HG02938 (cell line): ENCODE results near the gene CAMSAP3.

Source experiments
- ATAC-seq: cut with Tn5 transposase; IDR thresholded peaks from one replicate; pipeline ENCODE4 v1.9.1; 2021; ENCODE audit warnings: mild to moderate bottlenecking, moderate library complexity; ENCODE audit not compliant: unreplicated experiment

Gene CAMSAP3, protein sequence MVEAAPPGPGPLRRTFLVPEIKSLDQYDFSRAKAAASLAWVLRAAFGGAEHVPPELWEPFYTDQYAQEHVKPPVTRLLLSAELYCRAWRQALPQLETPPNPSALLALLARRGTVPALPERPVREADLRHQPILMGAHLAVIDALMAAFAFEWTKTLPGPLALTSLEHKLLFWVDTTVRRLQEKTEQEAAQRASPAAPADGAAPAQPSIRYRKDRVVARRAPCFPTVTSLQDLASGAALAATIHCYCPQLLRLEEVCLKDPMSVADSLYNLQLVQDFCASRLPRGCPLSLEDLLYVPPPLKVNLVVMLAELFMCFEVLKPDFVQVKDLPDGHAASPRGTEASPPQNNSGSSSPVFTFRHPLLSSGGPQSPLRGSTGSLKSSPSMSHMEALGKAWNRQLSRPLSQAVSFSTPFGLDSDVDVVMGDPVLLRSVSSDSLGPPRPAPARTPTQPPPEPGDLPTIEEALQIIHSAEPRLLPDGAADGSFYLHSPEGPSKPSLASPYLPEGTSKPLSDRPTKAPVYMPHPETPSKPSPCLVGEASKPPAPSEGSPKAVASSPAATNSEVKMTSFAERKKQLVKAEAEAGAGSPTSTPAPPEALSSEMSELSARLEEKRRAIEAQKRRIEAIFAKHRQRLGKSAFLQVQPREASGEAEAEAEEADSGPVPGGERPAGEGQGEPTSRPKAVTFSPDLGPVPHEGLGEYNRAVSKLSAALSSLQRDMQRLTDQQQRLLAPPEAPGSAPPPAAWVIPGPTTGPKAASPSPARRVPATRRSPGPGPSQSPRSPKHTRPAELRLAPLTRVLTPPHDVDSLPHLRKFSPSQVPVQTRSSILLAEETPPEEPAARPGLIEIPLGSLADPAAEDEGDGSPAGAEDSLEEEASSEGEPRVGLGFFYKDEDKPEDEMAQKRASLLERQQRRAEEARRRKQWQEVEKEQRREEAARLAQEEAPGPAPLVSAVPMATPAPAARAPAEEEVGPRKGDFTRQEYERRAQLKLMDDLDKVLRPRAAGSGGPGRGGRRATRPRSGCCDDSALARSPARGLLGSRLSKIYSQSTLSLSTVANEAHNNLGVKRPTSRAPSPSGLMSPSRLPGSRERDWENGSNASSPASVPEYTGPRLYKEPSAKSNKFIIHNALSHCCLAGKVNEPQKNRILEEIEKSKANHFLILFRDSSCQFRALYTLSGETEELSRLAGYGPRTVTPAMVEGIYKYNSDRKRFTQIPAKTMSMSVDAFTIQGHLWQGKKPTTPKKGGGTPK

DNA sequence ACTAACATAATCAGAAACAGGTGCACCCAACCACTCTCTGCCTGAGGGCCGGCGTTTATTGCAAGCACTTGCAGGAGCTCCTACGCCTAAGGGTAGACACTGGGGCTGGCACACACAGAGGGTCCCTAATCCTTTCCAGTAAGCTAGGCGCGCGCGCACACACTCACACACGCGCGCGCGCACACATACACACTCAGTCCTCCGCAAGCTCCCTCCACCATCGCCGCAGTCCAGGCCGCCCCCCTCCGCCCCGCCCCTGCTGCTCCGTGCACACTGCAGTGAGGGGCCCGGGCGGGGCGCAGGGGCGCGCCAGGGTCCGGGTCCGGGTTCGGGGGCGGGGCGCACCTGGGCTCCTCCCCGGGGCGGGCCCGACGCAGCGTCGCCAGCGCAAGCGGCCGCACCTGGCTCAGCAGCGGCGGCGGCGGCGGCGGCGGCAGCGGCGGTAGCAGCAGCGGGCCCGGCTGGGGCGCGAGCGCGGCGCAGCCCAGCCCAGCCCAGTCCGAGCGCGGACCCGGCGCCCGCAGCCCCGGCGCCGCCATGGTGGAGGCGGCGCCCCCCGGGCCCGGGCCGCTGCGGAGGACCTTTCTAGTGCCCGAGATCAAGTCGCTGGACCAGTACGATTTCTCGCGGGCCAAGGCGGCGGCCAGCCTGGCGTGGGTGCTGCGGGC, at the start of gene CAMSAP3:
Gene CAMSAP3 (plus strand): TSS at position 398 of the 668 bp plus-strand sequence. CDS start 140 bp downstream, at position 538.
- ATAC-seq: no peak

DNA sequence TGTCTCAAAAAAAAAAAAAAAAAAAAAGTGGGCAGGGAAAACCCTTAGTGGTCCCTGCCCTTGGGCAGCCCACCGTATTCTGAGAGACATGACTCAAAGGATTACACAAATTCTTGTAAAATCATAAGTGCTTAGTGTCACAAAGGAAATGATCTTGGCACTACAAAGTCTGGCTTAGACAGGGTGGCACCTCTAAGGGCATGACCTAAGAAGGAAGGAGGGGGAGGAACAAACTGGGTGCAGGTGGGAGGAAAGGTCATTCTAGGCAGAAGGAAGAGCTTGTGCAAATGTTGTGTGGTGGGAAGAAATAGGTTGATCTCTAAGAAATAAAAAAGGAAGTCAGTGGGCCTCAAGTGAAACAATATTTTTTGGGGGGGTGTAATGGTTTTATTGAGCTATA, 49.8 kb upstream of the CAMSAP3 start:
- no peak for ATAC-seq

DNA sequence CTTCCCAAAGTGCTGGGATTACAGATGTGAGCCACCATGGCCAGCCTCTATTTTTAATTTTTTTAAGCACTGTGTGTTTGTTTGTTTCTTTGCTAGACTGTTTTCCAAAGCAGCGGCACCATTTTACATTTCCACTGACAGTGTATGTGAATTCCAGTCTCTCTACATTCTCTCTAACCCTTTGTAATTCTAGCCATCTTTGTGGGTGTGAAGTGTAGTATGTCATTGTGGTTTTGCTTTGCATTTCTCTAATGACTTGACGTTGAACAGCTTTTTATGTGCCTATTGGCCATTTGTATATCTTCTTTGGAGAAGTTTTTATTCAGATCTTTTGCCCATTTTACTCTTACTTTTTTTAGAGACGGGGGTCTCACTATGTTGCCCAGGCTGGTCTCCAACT, 48.5 kb upstream of the CAMSAP3 start:
- no peak for ATAC-seq

DNA sequence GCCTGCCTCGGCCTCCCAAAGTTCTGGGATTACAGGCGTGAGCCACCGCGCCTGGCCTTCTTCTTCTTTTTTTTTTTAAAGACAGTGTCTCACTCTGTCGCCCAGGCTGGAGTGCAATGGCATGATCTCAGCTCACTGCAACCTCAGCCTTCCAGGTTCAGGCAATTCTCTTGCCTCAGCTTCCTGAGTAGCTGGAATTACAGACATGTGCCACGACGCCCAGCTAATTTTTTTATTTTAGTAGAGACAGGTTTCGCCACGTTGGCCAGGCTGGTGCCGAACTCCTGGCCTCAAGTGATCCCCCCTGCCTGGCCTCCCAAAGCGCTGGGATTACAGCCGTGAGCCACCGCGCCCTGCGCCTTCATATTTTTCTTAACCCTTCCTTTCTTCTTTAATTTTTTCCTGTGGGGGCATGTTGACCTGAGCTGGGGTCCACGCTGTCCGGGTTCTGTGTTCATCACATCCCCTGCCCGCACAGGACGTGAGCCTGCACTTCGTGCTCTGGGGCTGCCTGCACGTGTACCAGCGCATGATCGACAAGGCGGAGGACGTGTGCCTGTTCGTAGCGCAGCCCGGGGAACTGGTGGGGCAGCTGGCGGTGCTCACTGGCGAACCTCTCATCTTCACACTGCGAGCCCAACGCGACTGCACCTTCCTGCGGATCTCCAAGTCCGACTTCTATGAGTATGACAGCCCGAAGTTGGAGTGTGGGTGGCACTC, 46.1 kb upstream of the CAMSAP3 start:
- no peak for ATAC-seq

DNA sequence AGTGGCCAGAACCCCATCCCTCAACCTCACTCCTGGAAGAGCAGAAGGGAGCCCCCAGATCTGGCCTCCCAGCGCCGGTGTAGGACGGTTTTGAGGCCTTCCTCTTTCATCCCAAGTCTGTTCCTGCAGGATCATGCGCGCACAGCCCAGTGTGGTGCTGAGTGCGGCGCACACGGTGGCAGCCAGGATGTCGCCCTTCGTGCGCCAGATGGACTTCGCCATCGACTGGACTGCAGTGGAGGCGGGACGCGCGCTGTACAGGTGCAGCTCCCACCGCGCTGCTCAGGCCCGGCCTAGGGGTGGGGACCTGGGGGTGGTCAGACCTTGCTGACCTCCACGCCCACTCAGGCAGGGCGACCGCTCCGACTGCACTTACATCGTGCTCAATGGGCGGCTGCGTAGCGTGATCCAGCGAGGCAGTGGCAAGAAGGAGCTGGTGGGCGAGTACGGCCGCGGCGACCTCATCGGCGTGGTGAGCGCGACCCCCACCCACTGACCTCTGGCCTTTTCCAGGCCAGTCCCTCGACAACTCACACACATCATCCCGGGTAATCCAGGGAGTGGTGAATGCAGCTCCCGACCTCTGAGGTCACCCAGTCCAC, 45.4 kb upstream of the CAMSAP3 start:
- no peak for ATAC-seq

DNA sequence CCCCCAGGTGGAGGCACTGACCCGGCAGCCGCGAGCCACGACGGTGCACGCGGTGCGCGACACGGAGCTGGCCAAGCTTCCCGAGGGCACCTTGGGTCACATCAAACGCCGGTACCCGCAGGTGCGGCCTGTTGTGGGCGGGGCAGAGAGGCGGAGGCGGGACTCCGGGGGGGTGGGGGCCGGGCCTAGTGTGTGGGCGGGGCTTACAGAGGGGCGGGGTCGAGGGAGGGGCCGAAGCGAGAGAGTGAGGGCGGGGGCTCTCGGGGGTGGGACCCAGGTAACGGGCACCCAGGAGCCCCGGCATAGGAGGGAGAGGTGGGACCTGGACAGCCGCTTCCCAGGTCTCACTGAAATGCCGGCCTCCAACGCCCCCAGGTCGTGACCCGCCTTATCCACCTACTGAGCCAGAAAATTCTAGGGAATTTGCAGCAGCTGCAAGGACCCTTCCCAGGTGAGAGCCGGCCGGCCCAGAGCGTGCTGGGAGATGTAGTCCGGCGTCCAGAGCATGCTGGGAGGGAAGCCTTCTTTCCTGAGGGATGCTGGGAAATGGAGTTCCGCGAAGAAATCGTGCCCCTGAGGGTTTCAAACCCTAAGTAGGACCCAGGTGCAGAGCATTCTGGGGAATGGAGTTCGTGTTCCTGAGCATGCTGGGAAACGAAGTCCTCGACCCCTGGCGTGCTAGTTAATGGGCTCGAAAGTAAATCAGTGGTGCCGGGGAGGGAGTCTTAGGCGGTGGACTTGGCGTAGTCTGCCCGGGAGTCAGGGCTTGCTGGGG, 44.5 kb upstream of the CAMSAP3 start:
- ATAC-seq: no peak

DNA sequence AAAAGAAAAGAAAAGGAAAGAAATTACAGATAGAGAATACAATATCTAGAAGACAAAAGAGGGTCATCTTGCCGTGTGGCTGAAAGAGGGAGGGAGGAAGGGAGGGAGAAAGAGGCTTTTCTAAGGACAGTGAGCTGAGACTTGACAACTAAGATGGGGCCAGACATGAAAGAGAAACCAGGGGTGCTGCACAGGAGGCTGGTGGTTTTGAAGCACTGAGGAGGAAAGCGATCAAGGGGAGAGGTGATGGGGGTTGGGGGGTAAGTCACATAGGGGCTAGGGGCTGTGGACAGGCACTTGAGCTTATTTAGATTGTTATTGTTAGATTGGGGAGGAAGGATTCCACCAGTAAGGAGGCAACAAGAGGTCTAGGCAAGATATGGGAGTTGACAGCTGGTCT, 42.9 kb upstream of the CAMSAP3 start:
- ATAC-seq: no peak

DNA sequence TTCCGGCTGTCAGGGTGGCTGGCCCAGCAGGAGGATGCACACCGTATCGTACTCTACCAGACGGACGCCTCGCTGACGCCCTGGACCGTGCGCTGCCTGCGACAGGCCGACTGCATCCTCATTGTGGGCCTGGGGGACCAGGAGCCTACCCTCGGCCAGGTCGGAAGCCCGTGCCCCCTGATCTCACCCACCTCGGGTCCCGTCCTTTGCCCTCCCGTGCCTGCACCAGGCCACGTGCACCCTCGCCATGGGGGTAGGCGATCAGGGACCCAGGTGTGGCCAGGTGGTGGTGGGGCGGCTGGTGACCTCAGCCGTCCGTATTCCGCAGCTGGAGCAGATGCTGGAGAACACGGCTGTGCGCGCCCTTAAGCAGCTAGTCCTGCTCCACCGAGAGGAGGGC, 41.1 kb upstream of the CAMSAP3 start:
- ATAC-seq: no peak

DNA sequence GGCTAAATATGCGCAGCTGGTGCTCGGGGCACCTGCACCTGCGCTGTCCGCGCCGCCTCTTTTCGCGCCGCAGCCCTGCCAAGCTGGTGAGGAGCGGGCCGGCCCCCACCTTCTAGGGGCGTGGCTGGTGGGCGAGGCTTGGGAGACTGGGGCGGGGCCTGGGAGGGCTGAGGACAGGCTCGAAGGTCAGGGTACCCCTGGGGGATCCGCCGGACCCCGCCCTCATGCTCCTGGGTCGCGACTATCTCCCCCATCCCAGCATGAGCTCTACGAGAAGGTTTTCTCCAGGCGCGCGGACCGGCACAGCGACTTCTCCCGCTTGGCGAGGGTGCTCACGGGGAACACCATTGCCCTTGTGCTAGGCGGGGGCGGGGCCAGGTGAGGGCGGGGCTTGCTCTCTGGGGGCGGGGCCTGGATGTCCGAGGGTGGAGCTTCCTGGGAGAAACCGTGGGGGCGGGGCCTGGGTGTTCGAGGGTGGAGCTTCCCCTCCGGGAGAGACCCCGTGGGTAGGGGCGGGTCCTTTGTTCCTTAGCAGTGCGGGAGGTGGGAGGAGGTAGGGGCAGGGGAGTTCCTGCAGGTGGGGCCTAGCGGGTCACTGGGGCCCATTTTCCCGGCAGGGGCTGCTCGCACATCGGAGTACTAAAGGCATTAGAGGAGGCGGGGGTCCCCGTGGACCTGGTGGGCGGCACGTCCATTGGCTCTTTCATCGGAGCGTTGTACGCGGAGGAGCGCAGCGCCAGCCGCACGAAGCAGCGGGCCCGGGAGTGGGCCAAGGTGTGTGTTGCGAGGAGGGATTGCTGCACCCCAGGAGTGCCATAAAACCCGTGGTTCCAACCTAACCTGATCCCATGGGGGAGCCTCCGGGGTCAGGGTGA, 40.4 kb upstream of the CAMSAP3 start:
- ATAC-seq: no peak

DNA sequence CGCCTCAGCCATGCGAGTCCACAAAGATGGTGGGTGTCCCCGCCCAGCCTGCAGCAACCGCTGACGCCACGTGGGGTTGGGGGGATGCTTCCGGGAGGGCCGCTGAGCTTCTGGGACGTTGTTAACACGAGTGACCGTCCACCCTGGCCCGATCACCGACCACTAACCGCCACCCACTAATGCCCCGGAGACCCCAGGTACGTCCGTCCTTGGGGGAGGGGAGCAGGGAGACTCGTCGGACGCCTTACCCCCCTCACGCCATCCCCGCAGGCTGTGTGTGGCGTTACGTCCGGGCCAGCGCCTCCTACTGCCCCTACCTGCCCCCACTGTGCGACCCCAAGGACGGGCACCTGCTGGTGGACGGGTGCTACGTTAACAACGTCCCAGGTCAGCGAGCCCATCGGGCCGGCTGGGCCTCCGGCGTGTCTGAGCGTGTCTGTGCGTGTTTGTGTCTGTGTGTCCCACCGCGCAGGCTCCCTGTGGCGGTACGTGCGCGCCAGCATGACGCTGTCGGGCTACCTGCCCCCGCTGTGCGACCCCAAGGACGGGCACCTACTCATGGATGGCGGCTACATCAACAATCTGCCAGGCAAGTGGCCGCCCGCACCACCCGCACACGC, 38.9 kb upstream of the CAMSAP3 start:
- no peak for ATAC-seq

DNA sequence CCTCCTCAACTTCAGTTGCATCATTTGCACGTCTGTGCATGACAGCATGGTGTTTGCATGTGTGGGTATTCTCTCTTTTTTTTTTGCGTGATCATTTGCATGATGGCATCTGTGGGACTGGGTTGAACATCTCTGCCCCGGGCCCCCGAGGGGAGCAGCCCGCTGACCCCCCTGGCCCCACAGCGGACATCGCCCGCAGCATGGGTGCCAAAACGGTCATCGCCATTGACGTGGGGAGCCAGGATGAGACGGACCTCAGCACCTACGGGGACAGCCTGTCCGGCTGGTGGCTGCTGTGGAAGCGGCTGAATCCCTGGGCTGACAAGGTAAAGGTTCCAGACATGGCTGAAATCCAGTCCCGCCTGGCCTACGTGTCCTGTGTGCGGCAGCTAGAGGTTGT, 37.0 kb upstream of the CAMSAP3 start:
- no peak for ATAC-seq

DNA sequence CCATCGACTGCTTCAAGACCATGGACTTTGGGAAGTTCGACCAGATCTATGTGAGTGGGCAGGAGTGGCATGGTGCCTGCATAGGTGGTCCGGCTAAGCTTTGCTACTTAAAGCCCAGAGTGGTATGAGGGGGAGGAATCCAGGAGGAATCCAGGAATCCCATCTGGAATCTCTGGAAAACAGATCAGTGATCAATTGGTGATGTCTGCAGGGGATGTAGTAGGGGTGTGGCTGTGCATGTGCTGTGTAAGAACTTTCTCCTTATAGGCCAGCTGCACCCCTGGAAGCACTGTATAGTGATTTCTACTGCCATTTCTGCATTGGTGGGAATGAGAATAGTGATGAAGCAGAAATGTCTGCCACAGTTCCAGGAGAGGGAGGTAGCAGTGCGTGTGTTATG, 36.6 kb upstream of the CAMSAP3 start:
- no peak for ATAC-seq

DNA sequence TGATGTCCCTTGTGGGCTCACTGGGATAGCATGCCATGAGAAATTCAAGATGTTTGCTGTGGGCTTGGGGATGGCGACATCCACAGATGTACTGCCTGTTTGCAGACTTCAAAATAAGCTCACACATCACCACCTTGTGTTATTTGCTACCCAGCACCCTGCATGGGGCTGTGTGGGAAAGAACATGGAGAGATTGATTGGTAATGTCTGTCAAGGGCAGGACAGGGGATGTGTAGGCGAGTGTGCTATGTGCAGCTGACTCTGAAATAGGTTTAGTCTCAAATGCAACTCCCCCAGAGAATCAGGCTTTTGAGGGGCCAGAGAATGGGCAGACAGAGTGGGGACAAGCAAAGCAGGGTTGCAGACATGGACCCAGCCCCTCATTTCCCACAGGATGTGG, 35.4 kb upstream of the CAMSAP3 start:
- ATAC-seq: no peak

DNA sequence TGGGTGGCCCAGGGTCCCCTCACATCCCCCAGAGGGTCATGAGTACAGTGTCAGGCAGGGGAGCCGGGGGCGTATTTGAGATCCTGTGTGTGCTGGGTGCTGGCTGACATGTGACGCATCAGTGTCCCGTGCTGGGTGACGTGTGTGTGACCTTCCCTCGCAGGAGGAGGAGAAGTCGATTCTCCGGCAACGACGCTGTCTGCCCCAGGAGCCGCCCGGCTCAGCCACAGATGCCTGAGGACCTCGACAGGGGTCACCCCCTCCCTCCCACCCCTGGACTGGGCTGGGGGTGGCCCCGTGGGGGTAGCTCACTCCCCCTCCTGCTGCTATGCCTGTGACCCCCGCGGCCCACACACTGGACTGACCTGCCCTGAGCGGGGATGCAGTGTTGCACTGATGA, 34.3 kb upstream of the CAMSAP3 start:
- no peak for ATAC-seq

DNA sequence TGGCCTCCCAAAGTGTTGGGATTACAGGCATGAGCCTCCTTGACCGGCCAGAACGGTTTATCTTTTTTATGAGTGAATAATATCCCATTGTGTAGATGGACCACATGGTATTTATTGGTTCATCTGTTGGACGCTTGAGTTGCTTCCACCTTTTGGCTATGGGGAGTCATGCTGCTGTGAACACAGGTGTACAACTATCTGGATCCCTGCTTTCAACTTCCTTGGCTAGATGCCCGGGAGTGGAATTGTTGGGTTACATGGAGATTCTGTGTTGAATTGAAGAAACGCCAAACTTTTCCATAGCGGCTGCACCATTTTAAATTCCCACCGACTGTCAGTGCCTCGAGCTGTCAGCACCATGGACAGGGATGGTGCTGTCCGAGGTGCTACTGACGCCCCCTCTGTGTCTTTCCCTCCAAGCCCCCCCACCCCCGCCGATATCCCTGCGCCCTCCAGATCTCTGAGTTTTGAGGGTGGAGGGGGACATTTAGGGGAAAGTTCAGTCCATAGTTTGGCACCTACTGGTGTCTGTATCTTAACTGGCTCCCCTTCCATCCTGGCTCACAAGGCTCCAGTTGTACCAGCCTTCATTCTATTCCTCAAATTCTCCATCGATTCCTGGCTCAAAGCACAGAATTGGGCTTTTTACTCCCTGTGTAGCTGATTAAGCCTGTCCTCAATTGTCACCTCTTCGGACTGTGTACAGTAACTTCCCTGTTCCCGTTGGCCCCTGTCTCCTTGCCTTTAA, 32.8 kb upstream of the CAMSAP3 start:
- ATAC-seq: no peak

DNA sequence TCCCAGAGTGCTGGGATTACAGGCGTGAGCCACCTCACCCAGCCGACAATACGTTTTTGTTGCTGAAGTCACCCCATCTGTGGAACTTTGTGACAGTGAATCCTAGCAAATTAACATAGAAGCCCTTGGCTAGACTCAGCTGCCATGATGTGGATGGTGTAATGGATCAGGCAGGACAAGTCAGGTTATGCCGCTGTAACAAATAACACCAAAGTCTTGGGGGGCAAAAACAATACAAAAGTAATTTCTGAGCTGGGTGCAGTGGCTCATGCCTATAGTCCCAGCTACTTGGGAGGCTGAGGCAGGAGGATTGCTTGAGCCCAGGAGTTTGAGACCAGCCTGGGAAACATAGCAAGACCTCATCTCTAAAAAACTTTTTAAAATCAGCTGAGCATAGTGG, 30.8 kb upstream of the CAMSAP3 start:
- no peak for ATAC-seq

DNA sequence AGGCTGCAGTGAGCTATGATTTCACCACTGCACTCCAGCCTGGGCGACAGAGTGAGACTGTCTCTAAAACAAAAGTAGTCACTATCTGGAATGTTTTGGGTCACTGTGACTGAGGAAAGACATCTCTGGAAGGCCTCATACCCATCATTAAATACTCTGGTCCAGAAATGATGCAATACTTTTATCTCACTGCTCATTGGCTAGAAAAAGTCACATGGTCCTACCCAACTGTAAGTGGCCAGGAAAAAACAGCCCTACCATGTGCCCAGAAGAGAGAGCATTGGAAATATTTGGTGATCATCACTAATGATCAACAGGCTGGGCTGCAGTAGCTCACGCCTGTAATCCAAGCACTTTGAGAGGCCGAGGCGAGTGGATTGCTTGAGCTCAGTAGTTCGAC, 30.3 kb upstream of the CAMSAP3 start:
- no peak for ATAC-seq
